Measurements from ENCODE around the gene CARD9. TPM values are rescaled to one million over a fixed set of nuclear protein-coding genes. Genes with fewer than 3 reads are reported as not detected.

Gene CARD9
- total RNA-seq, 1 experiment from 2014 or later, result 14.0 TPM

DNA sequence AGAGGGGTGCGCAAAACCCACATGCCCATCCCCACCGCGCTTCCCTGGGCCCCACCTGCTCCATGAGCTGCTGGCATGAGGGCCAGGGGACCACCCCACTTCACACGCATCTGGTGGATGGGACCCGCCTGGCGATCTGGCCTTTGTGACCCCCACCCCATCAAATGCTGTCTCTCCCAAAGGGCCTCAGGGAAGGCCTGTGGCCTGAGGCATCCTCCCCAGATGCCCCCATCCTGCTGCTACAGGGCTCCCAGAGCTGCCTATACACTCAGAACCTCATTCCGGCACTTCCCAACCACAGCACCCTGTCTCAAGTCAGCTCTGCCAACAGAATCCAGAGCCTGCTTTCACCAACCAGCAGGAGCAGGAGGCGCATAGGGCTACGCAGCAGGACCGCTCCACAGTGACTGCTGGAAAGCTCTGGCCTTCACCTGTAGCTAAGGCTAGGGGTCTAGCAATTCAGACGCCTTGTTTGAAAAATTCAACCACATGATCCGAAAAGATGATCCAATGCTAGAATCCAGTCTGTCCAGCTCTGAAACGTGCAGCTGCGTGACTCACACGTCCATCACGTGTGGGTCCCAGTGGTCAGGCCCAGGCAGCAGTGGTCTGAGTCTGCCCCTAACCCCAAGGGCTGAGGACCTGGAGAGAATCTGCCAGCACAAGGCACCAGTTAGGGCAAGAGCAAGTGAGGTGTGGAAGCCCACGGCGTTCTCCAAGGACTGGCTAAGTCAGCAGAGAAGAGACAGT is 27.9 kb upstream of the CARD9 start:
- no peak for DNase-seq
- Histone ChIP-seq H3F3A (ENCODE audit: insufficient read depth, low read depth) (peaks cover 17% of the 10 kb centered on the region; the same call in 1 of the 2 replicates), H3K27ac (no peak overlapping the region), H4K20me1 (ENCODE audit: insufficient read depth) (peaks cover 11% of the 10 kb centered on the region), H3K4me2 (no peak overlapping the region), H3K4me3 (no peak overlapping the region), H3K4me1 (replicated peaks; ENCODE audit: insufficient read depth) (peaks cover 13% of the 10 kb centered on the region), H3K79me2 (ENCODE audit: low read depth) (peaks cover 23% of the 10 kb centered on the region), H3K27me3 (ENCODE audit: insufficient read depth, low read depth) (no peaks in the 10 kb centered on the region), H3K9me2 (ENCODE audit: insufficient read depth) (no peaks in the 10 kb centered on the region), H2AFZ (no peak overlapping the region), H3K36me3 (ENCODE audit: low read depth) (peaks cover 5% of the 10 kb centered on the region; the same call in 1 of the 2 replicates), H3K9me3 (ENCODE audit: insufficient read depth, low read depth) (no peaks in the 10 kb centered on the region)
- intact Hi-C loops (cut with micrococcal nuclease; ENCODE audit: unreplicated experiment), result loop anchor here (2.0 kb wide), 1 partner anchor 229 kb away; no protein-coding TSS in a partner anchor
- no TSS peak for BruUV-seq (replicated peaks)
- ChIA-PET CTCF (interaction anchor here (0.5 to 1.0 kb wide), 3 partner anchors 56 to 292 kb away, joined by 3 to 5 read pairs (median 3); no protein-coding TSS in a partner anchor), POLR2A (ENCODE audit: unreplicated experiment) (interaction anchor here (0.5 kb wide), 1 partner anchor 29 kb away, joined by 3 read pairs; no protein-coding TSS in a partner anchor)
- TF ChIP-seq EZH2 (IDR thresholded peaks at IDR 0.05; ENCODE audit: low read depth), result no peak

DNA sequence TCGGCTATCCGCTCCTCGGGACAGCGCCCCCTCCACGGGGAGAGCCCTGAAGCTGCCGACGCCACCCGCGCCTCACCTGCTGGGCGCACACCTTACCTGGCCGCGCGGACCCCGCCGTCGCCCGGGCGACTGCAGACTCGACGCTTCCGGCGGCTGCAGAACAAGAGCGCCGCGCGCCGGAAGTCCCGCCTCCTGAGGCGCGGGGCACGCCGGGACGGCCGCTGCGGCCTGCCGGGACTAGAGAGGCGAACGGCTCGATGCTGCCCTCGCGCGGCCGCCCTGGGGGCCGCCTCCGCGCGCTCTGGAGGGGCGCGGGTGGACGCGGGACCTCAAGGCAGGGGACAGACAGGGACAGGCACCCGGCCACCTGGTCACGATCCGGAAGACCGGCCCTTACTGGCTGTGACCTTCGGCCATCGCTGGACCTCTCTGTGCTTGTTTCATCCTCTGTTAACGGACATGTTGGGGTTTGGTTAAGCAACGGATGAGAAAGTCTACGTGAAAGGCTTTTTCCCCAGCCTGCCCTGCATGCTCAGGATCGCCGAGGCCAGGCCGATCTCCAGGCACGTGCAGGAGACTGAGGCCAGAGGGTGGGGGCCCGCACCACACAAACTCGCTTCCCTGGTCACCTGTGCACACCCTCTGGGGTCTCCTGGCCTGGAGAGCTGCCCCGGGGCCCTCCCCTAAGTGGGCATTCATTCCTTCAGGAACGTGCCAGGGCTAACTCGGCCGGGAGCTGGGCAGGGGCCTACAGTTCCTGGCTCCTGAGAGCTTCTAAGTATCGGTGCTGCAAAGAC is 26.8 kb upstream of the CARD9 start, which contains the start of gene SNAPC4:
Gene SNAPC4 (minus strand): TSS at position 133 of the 797 bp plus-strand sequence. CDS start 1,742 bp downstream, outside the sequence.
- Histone ChIP-seq H3K4me3 (peak within 1 kb of the TSS; percentile 100), H3K36me3 (ENCODE audit: low read depth) (no peaks in the 10 kb centered on the region; the same call in 1 of the 2 replicates), H3K4me1 (replicated peaks; ENCODE audit: insufficient read depth) (peaks cover 13% of the 10 kb centered on the region), H3K27ac (no peak within 1 kb of the TSS), H3K9me2 (ENCODE audit: insufficient read depth) (no peaks in the 10 kb centered on the region), H3K27me3 (ENCODE audit: insufficient read depth, low read depth) (no peaks in the 10 kb centered on the region), H3K79me2 (ENCODE audit: low read depth) (peaks cover 23% of the 10 kb centered on the region), H3K9me3 (ENCODE audit: insufficient read depth, low read depth) (no peaks in the 10 kb centered on the region), H3F3A (ENCODE audit: insufficient read depth, low read depth) (peaks cover 8% of the 10 kb centered on the region; the same call in 1 of the 2 replicates), H4K20me1 (ENCODE audit: insufficient read depth) (peaks cover 11% of the 10 kb centered on the region), H3K4me2 (peak within 1 kb of the TSS; percentile 97), H2AFZ (peak within 1 kb of the TSS; percentile 77)
- peak; percentile 76 to 91 for DNase-seq
- ChIA-PET POLR2A (ENCODE audit: unreplicated experiment) (interaction anchor here (0.6 kb wide), 1 partner anchor 122 kb away, joined by 3 read pairs; no protein-coding TSS in a partner anchor), CTCF (interaction anchor here (0.8 kb wide), 1 partner anchor 55 kb away, joined by 3 read pairs; no protein-coding TSS in a partner anchor)
- no peak for TF ChIP-seq EZH2 (IDR thresholded peaks at IDR 0.05; ENCODE audit: low read depth)
- TF ChIP-seq, protein P1, sequence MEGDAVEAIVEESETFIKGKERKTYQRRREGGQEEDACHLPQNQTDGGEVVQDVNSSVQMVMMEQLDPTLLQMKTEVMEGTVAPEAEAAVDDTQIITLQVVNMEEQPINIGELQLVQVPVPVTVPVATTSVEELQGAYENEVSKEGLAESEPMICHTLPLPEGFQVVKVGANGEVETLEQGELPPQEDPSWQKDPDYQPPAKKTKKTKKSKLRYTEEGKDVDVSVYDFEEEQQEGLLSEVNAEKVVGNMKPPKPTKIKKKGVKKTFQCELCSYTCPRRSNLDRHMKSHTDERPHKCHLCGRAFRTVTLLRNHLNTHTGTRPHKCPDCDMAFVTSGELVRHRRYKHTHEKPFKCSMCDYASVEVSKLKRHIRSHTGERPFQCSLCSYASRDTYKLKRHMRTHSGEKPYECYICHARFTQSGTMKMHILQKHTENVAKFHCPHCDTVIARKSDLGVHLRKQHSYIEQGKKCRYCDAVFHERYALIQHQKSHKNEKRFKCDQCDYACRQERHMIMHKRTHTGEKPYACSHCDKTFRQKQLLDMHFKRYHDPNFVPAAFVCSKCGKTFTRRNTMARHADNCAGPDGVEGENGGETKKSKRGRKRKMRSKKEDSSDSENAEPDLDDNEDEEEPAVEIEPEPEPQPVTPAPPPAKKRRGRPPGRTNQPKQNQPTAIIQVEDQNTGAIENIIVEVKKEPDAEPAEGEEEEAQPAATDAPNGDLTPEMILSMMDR (conservative IDR thresholded peaks at IDR 0.05), result peak; percentile 85
- intact Hi-C loops (cut with micrococcal nuclease; ENCODE audit: unreplicated experiment), result loop anchor here (1.0 to 2.0 kb wide), 4 partner anchors 54 to 231 kb away; no protein-coding TSS in a partner anchor
- no TSS peak for BruUV-seq (replicated peaks)

DNA sequence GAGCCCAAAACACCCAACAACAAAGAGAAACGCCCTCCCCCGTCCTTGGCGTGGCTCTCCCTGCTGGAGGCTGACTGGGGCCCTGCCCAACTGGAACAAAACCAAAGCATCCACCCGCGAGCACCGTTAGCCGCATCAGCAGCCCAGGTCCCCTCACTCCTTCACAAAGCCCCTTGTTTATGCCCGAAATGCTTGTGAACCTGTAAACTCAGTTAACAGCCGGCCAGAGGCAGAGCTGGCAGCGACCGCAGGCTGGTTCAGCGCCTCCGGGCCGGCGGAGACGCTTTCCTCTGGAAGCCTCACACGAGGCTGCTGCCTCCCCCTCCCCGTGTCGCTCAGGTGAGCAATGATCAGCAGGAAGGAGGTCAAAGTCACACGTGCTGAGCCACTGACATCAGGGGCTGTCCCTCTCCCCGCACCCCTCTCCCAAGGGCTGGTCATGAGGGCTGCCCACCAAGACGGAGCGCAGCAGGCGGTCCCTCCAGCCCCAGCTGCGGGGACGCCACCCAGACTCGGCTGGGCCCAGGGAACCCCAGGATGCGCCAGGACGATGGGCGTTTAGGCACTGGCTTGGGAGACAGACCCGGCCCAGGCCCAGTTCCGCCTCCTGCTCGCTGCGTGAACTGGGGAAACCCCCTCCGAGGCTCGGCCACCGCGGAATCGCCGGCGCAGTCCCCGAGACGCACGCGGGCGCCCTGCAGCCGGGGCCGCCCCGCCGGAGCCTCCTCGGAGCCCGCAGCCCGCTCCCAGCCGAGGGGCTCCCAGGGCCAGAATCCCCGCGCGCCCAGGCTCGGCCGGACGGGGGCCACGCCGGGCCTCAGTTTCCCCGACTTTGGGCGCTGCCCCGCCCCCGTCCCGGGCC is 25.9 kb upstream of the CARD9 start:
- peak overlapping the region; percentile 100 for H3K4me3 ChIP-seq
- H4K20me1 ChIP-seq (ENCODE audit: insufficient read depth), result peaks cover 11% of the 10 kb centered on the region
- CTCF ChIA-PET, result interaction anchor here (0.6 kb wide), 1 partner anchor 59 kb away, joined by 3 read pairs; no protein-coding TSS in a partner anchor
- H3K9me3 ChIP-seq (ENCODE audit: insufficient read depth, low read depth), result no peaks in the 10 kb centered on the region
- H2AFZ ChIP-seq, result peak overlapping the region; percentile 77
- peaks cover 23% of the 10 kb centered on the region for H3K79me2 ChIP-seq (ENCODE audit: low read depth)
- H3K4me2 ChIP-seq, result peak overlapping the region; percentile 97
- peaks cover 8% of the 10 kb centered on the region; the same call in 1 of the 2 replicates for H3F3A ChIP-seq (ENCODE audit: insufficient read depth, low read depth)
- intact Hi-C loops (cut with micrococcal nuclease; ENCODE audit: unreplicated experiment), result loop anchor here (1.0 to 2.0 kb wide), 4 partner anchors 53 to 231 kb away; no protein-coding TSS in a partner anchor
- H3K27me3 ChIP-seq (ENCODE audit: insufficient read depth, low read depth), result no peaks in the 10 kb centered on the region
- H3K36me3 ChIP-seq (ENCODE audit: low read depth), result peaks cover 4% of the 10 kb centered on the region; the same call in 1 of the 2 replicates
- no peaks in the 10 kb centered on the region for H3K9me2 ChIP-seq (ENCODE audit: insufficient read depth)
- DNase-seq, result peak in 1 of 2 experiments; percentile 31
- BruUV-seq (replicated peaks), result no TSS peak
- POLR2A ChIA-PET (ENCODE audit: unreplicated experiment), result interaction anchor here (0.6 to 0.7 kb wide), 2 partner anchors 36 to 121 kb away, joined by 3 read pairs; no protein-coding TSS in a partner anchor
- no peak for TF ChIP-seq EZH2 (IDR thresholded peaks at IDR 0.05; ENCODE audit: low read depth)
- TF ChIP-seq, protein P1 (conservative IDR thresholded peaks at IDR 0.05), result no peak
- H3K27ac ChIP-seq, result no peak overlapping the region
- peaks cover 13% of the 10 kb centered on the region for H3K4me1 ChIP-seq (replicated peaks; ENCODE audit: insufficient read depth)

All from PC-9 (cell line).